IMR-90 (cell line): Measurements from ENCODE around the gene ATPAF1.

Experiments
- BHLHE40 ChIP-seq: fragments of 150-350 bp; IDR thresholded peaks from 2 replicates; pipeline ENCODE4 v1.6.1; 2016; ENCODE audit warnings: mild to moderate bottlenecking, low read depth, low read length
- CEBPB ChIP-seq: IDR thresholded peaks from 2 replicates; pipeline ENCODE4 v1.6.1; 2012; ENCODE audit warnings: low read depth, low read length, improper control_type of control experiment
- MAZ ChIP-seq: IDR thresholded peaks from 2 replicates; pipeline ENCODE4 v1.6.1; 2012; ENCODE audit warnings: low read depth, mild to moderate bottlenecking, low read length, improper control_type of control experiment, moderate library complexity, borderline replicate concordance
- POLR2A ChIP-seq: IDR thresholded peaks from 2 replicates; pipeline ENCODE4 v1.6.1; 2012; ENCODE audit warnings: mild to moderate bottlenecking, low read depth, low read length
- RAD21 ChIP-seq: IDR thresholded peaks from 2 replicates; pipeline ENCODE4 v1.6.1; 2012; ENCODE audit warnings: low read length, improper control_type of control experiment
- RCOR1 ChIP-seq: IDR thresholded peaks from 2 replicates; pipeline ENCODE4 v1.6.1; 2012; ENCODE audit warnings: mild to moderate bottlenecking, low read length, improper control_type of control experiment; ENCODE audit not compliant: insufficient replicate concordance
- RFX5 ChIP-seq: IDR thresholded peaks from 2 replicates; pipeline ENCODE4 v1.8.0; 2012; ENCODE audit warnings: low read depth, mild to moderate bottlenecking, low read length, moderate library complexity
- SMC3 ChIP-seq: fragments of 150-350 bp; IDR thresholded peaks from 2 replicates; pipeline ENCODE4 v1.6.1; 2016; ENCODE audit warnings: low read depth, mild to moderate bottlenecking, antibody characterized with exemption, low read length, moderate library complexity
- TF ChIP-seq, protein P1 (sequence below): conservative IDR thresholded peaks from 2 replicates; pipeline ENCODE4 v1.5.1; 2012; ENCODE audit warnings: mild to moderate bottlenecking, low read depth, low read length, improper control_type of control experiment
- TF ChIP-seq, protein P2 (sequence below): fragments of 150-350 bp; IDR thresholded peaks from 2 replicates; pipeline ENCODE4 v1.6.1; 2016; ENCODE audit warnings: low read depth, mild to moderate bottlenecking, low read length, moderate library complexity, borderline replicate concordance
- TF ChIP-seq, protein P3 (sequence below): fragments of 150-350 bp; IDR thresholded peaks from 2 replicates; pipeline ENCODE4 v1.6.1; 2017; ENCODE audit warnings: mild to moderate bottlenecking, antibody characterized with exemption, low read length, low read depth

DNA sequence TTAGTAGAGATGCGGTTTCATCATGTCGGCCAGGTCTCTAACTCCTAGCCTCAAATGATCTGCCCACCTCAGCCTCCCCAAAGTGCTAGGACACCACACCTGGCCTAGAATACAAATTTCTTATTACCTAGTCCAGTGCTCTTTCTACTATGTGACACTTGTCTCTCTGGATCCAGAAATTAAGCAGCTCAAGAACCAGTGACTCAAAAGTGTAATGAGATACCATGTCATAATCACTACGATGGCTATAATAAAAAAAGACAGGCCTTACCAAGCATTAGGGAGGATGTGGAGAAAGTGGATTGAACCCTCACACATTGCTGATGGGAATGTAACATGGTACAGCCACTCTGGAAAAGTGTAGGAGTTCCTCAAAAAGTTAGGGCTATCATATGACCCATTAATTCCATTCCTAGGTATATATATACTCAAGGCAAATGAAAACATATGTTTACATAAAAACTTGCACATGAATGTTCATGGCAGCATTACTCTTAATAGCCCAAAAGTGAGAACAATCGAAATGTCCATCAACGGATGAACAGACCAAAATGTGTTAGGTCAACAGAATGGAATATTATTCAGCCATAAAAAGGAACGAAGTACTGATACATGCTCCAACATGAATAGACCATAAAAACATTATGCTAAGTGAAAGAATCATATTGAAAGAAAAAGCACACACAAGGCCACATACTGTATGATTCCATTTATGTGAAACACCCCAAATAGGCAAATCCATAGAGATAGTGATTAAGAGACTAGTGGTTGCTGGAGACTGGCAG is 11.8 kb upstream of the ATPAF1 start:
- TF ChIP-seq POLR2A (no peak), RAD21 (no peak), MAZ (no peak), RFX5 (no peak), SMC3 (no peak), CEBPB (no peak), BHLHE40 (no peak), RCOR1 (no peak)
- TF ChIP-seq, protein P1, sequence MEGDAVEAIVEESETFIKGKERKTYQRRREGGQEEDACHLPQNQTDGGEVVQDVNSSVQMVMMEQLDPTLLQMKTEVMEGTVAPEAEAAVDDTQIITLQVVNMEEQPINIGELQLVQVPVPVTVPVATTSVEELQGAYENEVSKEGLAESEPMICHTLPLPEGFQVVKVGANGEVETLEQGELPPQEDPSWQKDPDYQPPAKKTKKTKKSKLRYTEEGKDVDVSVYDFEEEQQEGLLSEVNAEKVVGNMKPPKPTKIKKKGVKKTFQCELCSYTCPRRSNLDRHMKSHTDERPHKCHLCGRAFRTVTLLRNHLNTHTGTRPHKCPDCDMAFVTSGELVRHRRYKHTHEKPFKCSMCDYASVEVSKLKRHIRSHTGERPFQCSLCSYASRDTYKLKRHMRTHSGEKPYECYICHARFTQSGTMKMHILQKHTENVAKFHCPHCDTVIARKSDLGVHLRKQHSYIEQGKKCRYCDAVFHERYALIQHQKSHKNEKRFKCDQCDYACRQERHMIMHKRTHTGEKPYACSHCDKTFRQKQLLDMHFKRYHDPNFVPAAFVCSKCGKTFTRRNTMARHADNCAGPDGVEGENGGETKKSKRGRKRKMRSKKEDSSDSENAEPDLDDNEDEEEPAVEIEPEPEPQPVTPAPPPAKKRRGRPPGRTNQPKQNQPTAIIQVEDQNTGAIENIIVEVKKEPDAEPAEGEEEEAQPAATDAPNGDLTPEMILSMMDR, result no peak
- TF ChIP-seq, protein P2, sequence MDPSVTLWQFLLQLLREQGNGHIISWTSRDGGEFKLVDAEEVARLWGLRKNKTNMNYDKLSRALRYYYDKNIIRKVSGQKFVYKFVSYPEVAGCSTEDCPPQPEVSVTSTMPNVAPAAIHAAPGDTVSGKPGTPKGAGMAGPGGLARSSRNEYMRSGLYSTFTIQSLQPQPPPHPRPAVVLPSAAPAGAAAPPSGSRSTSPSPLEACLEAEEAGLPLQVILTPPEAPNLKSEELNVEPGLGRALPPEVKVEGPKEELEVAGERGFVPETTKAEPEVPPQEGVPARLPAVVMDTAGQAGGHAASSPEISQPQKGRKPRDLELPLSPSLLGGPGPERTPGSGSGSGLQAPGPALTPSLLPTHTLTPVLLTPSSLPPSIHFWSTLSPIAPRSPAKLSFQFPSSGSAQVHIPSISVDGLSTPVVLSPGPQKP, result no peak
- TF ChIP-seq, protein P3, sequence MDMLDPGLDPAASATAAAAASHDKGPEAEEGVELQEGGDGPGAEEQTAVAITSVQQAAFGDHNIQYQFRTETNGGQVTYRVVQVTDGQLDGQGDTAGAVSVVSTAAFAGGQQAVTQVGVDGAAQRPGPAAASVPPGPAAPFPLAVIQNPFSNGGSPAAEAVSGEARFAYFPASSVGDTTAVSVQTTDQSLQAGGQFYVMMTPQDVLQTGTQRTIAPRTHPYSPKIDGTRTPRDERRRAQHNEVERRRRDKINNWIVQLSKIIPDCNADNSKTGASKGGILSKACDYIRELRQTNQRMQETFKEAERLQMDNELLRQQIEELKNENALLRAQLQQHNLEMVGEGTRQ, result no peak
